GM12892 (cell line): ENCODE data around the gene PCDHB6.

ENCODE experiments used
- POLR2A ChIP-seq: IDR thresholded peaks from 2 replicates; pipeline ENCODE4 v1.6.1; 2011; ENCODE audit warnings: low read depth, low read length, control low read depth
- POLR2AphosphoS5 ChIP-seq: IDR thresholded peaks from 2 replicates; pipeline ENCODE4 v1.6.1; 2011; ENCODE audit warnings: low read depth, low read length, control low read depth
- TAF1 ChIP-seq: IDR thresholded peaks from 2 replicates; pipeline ENCODE4 v1.6.1; 2011; ENCODE audit warnings: low read depth, mild to moderate bottlenecking, control low read depth, low read length, borderline replicate concordance

- TF ChIP-seq POLR2A (no peak), POLR2AphosphoS5 (no peak), TAF1 (no peak)
Measured at GRCh38 chr5:141127305-141127704, 22.6 kb upstream of the PCDHB6 start.
